T-helper 9 cell (primary cell): ENCODE measurements around the gene ABCA13.
"Not testable (repeated sequence)": the region's sequence is repeated elsewhere in the genome, so short reads cannot be mapped to it uniquely, and the experiment has no call there.

Experiments
- DNase-seq: peaks from one replicate; pipeline ENCODE4 v3.0.0-alpha.2; 2020
- total RNA-seq, 2 donors: gene quantifications; one replicate each; lab custom pipeline; 2026; lab: John Stamatoyannopoulos, UW

The ABCA13 gene, protein sequence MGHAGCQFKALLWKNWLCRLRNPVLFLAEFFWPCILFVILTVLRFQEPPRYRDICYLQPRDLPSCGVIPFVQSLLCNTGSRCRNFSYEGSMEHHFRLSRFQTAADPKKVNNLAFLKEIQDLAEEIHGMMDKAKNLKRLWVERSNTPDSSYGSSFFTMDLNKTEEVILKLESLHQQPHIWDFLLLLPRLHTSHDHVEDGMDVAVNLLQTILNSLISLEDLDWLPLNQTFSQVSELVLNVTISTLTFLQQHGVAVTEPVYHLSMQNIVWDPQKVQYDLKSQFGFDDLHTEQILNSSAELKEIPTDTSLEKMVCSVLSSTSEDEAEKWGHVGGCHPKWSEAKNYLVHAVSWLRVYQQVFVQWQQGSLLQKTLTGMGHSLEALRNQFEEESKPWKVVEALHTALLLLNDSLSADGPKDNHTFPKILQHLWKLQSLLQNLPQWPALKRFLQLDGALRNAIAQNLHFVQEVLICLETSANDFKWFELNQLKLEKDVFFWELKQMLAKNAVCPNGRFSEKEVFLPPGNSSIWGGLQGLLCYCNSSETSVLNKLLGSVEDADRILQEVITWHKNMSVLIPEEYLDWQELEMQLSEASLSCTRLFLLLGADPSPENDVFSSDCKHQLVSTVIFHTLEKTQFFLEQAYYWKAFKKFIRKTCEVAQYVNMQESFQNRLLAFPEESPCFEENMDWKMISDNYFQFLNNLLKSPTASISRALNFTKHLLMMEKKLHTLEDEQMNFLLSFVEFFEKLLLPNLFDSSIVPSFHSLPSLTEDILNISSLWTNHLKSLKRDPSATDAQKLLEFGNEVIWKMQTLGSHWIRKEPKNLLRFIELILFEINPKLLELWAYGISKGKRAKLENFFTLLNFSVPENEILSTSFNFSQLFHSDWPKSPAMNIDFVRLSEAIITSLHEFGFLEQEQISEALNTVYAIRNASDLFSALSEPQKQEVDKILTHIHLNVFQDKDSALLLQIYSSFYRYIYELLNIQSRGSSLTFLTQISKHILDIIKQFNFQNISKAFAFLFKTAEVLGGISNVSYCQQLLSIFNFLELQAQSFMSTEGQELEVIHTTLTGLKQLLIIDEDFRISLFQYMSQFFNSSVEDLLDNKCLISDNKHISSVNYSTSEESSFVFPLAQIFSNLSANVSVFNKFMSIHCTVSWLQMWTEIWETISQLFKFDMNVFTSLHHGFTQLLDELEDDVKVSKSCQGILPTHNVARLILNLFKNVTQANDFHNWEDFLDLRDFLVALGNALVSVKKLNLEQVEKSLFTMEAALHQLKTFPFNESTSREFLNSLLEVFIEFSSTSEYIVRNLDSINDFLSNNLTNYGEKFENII (N-terminal part only)
- 0 to 0.07 reads per million in 2 donors for total RNA-seq

DNA sequence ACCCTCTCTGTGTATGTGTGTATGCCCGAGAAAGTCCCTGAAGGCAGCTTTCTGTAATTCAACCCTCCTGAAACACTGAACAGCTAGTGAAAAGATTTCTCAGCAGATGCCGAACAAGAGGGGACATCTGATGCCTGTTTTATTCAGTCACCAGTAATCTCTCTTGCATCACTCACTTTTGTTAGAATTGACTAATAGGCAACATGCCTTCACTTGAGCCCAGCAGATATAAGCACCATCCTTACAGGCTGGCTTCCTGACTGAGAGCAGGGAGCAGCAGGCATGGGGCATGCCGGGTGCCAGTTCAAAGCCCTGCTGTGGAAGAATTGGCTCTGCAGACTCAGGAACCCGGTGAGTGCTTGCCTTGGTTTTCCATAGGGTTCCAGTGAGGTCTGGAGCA, at the start of gene ABCA13:
ABCA13 (plus strand) TSS at position 257 of the 400 bp plus-strand sequence; CDS start at position 283, 26 bp downstream.
- no peak for DNase-seq

DNA sequence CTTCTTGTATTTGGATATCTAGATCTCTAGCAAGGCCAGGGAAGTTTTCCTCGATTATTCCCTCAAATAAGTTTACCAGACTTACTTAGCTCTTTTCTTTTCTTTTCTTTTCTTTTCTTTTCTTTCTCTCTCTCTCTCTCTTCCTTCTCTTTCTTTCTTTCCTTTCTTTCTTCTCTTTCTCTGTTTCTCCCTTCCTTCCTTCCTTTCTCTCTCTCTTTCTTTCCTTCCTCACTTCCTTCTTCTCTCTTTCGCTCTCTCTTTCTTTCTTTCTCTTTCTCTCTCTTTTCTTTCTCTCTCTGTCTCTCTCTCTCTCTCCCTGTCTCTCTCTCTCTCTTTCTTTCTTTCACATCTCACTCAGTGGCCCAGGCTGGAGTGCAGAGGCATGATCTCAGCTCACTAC, 45.2 kb upstream of the ABCA13 start:
- no peak for DNase-seq

DNA sequence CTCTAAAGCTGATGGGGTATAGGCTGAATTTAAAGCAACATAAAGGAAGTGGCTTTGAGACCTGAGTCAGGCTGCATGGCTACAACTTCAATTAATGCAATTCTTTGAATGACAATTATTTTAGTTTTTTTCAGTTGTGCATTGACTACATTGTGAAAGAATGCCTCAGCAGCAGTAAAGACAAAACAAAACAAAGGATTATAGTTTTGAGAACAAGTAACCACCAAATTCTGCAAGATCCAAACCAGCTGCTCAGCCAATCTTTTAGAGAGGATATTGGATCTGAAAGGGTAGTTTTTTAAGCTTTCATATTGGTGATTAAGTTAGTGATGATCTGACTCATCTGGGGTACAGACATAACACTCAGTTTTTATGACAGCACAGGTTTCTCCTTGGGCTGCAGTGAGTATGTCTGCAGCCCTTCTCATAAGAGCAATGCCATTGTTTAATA, 40.6 kb upstream of the ABCA13 start:
- no peak for DNase-seq

DNA sequence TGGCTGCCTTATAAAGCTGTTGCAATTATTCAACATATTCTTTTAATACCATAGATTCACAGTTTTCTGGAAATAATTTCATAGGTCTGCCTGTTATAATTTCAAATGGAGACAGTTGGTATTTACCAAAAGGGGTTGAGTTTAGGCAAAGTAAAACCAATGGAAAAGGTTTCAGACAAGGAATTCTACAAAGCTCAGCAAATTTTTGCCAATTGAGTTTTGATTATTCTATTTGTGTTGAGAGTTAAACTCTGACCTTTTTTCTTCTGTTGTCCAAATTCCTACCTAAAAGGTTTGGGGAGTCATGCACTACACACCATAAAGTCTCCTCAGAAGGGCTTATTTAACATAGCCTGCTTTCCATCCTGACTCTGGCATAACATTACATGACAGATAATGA, 38.5 kb upstream of the ABCA13 start:
- no peak for DNase-seq

DNA sequence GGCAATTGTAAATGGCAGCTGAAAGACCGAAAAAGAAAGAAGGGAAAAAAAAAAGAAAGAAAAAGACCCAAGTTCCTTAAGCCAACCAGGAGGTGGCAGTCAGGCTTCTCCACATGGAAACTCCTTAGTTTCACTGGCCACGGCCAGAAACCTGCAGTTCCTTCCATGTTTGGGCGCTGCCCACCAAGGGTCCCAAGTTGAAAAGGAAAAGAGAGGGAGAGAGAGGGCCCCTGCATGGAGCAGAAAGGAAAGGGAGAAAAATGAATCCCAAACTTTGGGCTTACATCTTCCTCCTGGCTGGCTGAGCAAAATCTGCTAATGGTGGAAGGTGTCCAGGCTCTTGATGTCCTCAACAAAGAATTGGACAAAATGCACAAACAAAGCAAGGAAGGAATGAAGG, 31.8 kb upstream of the ABCA13 start:
- no peak for DNase-seq

DNA sequence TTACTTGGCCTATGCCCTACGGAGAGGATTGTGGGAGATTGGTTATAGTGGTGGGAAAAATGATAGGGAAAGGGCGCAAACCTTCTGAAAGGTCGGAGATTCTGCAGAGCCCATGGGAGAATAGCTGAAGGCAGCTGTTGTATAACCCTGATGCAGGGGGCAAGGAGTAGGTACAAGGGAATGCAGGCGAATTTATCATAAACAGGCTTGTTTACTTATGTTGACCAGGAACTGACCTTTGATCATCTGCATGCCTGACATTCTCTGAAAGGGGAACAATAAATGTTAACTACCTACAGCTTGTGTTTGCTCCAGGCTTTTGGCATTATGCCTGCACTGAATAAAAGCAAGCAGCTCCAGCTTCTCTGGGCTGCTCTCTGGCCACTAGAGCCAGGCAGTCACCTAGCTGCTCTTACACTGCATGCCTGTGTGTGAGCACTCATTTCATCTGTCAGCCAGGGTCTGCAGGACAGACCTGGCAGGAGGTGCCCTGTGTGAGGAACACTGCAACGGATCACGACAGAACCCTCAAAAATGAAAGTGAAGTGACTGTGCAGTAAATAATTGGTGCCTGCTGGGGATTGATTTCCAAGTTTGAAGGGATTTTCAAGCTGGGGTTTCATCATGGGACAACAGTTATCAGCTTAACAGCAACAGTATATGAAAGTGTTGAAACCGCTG, 31.1 kb upstream of the ABCA13 start:
- DNase-seq, result no peak

DNA sequence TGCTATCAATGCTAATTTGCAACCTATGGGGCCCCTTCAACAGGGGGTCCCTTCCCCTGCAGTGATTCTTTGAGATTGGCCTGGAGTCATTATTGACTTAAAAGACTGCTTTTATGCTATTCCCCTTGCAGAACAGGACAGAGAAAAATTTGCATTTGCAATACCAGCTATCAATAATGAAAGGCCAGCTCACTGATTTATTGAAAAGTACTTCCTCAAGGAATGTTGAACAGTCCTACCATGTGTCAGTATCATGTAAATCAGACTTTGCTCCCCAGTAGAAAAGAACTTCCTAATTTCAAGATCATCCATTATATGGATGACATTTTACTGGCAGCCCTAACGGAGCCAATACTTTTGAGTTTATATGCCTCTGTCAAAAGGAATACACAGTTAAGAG, 29.7 kb upstream of the ABCA13 start:
- no peak for DNase-seq

DNA sequence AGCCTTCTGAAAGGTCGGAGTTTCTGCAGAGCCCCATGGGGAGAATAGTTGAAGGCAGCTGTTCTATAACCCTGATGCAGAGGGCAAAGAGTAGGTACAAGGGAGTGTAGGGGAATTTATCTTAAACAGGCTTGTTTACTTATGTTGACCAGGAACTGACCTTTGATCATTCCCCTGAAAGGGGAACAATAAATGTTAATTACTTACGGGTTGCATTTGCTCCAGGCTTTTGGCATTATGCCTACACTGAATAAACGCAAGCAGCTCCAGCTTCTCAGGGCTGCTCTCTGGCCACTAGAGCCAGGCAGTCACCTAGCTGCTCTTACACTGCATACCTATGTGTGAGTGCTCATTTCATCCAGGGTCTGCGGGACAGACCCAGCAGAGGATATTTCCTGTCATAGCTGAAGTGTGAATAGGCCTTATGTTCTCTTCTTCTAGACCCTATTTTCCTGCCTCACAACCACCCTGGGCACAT, 26.9 kb upstream of the ABCA13 start:
- DNase-seq, result no peak

DNA sequence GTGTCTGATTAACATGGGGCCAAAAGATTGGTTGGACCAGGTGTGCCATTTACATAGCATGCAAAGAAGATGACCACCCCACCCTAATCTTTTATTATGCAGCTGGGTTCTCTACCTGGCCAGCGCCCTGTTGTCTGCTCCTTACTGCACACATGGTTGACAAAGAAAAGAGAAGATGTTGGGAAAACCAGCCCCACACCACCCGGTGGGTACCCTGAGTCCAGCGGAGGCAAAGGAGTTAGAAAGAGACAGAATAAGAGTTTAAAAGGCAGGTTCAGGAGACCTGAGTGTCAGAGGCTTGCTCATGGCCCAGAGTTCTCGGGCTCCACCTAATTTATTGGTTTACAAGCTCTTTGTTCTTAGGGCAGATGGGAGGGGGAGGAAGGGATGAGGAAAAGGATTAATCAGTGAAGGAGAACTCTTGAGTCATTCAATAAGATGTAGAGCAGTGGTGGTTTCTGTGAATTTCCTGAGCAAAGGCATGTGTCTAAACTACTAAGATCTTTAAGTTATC, 24.1 kb upstream of the ABCA13 start:
- DNase-seq, result no peak

DNA sequence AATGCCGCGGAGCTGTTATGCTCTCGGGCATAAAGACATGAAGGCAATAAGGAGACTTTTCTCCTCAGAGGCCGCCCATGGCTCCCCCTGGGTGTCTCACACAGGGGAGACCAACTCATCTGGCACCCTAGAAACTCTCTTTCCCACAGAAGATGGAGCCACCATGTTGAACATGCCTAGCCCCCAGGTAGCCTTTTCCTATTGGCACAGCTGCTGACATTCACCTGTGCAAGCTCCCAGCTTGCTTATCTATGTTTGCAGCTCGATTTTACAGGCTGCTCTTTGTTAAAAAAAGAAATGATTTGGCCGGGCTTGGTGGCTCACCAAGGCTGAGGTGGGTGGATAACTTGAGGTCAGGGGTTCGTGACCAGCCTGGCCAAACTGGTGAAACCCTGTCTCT, 23.6 kb upstream of the ABCA13 start:
- DNase-seq, result not testable (repeated sequence)

DNA sequence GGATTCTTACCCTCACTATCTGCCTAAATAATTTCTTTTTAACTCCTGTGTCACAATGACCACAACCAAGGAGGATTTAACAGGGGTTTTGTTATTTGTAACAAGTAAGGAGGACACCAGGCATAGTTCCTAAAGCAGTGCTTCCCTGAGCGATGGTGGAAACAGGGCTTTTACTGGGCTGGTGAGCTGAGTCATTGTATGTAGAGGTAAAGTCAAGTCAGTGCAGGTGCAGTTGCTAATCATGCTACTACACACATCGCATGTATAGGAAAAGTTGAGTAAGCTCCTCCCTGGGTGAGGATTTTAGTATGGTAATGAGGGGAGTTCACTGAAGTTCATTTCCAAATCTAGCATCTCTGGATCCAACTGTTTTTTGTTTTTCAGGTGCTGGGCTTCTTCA, 22.9 kb upstream of the ABCA13 start:
- no peak for DNase-seq

DNA sequence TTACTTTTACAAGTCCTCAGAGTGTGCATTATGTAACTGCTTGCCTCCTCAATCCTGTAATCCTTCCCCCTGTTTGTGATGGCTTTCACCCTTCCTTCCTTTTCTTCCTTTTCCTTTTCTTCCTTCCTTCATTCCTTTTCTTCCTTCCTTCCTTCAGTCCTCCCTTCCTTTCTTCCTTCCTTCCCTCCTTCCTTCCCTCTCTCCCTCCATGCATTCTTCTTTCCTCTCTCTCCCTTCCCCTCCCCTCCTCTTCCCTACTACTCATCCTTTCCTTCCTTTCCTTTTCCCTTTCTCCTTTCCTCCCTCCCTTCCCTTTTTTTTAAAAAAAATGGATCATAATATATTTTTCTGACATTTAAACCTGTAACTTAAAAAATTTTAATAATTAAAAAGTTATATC, 22.2 kb upstream of the ABCA13 start:
- no peak for DNase-seq

DNA sequence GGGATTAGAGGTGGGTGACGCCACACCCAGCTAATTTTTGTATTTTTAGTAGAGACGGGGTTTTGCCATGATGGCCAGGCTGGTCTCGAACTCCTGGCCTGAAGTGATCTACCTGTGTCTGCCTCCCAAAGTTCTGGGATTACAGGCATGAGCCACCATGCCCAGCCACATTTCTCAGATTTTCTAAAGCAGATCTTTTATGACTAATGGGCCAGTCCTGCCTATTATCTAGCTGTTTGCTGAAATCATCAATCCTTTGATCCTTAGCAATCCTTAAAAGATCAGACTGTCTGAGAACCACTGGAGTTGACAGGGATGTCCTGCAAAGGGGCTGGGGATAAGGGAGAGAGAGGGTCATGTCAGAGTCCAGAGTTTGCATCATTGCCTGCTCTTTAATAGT, 21.2 kb upstream of the ABCA13 start:
- DNase-seq, result no peak

DNA sequence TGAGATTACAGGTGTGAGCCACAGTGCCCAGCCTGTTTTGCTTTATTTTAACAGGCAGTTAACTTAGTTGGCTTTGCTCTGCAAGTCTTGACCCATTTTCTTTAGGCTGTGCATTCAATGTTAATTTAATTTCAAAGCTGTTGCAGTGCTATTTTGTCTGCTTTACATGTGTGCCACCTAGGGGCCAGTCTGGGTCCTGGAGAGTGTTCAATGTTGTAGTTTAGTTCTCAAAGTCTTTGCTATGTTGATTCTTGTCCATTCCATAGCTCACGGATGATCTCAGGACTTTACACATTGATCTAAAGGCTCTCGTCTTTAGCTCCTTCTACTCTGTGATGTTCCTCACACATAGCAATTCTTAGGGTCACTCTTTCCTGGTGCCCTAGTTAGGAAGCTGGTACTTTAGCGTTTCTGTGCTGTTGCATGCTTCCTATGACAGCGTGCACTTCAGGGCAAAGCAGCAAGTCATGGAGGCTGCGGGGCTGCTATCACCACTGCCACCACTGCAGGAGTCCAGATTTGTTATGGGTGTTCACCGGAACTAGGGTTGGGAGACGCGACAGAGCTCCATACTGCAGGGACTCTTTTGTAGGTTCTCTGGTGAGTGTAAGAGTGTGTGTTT, 16.4 kb upstream of the ABCA13 start:
- peak; percentile 27 for DNase-seq

DNA sequence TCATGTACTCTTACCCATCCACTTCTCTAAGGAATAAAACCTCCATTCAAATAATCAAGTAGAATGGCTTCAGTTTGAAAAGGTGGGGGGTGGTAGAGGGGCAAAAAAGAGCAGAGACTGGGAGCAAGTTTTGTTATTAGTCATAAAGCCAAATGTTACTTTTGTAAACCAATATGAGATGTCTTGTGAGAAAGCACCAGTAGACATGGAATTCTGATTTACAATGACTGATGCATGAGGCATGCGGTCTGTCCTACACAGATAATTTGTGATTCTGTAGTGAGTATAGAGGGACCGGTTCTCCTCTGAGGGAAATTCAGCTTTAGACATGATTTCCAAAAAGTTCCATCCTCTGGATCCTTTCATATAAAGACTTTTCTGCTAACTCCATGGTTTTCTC, 12.9 kb upstream of the ABCA13 start:
- DNase-seq, result no peak

DNA sequence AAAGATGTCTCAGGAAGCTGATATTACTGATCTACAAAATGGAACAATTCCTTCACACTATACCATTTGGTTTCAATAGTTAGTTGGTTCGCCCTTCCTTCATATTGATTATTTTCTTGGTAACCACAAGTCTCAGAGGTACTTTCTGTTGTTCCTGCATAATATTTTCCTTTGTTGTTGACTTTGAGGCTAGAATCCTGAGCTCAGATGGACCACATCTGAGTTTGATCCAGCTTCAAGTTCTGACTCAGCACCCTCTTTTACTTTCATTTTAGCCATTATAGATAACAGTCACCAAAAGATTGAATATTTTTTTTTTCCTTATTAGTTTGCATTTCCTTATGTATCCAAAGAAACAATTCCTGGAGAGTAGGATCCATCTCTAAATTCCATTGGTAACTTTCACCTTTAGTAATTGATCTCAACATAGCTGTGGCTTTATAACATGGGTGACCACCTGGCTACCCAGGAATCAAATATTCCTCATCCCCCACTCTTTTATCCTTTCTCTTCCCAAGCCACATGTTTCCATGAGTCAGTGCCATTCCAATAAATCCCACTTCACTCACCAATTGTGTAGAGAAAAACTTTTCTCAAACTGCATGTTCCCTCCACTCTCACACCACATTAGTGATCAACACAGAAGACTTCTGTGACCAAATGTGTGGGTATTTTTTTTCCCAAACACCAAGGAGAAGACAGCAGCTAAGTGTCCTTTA, 9.7 kb upstream of the ABCA13 start:
- no peak for DNase-seq

DNA sequence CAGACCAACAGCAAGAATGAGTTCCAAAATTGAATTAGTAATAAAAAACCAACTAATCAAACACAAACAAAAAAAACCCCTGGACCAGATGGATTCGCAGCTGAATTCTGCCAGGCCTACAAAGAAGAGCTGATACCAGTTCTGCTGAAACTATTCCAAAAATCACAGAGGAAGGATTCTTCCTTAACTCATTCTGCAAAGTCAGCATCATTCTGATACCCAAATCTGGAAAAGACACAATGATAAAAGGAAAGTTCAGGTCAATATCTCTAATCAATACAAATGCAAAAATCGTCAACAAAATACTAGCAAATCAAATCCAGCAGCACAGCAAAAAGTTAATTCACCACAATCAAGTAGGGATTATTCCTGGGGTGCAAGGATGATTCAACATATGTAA, 6.1 kb upstream of the ABCA13 start:
- no peak for DNase-seq

DNA sequence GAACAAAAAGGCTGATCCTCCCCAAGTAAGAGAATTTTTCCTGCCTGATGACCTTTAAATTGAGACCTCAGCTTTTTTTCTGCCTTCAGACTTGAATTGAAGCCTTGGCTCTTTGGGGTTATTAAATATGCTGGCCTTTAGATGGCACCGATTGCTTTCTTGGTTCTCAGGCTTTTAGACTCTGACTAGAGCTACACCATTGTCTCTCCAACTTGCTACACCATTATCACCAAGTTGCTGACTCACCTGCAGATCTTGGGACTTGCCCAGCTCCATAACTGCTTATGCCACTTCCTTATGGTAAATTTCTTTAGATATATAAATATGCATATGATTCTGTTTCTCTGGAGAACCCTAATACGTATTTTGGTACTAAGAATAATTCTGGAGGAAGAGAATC, 3.1 kb upstream of the ABCA13 start:
- DNase-seq, result no peak

DNA sequence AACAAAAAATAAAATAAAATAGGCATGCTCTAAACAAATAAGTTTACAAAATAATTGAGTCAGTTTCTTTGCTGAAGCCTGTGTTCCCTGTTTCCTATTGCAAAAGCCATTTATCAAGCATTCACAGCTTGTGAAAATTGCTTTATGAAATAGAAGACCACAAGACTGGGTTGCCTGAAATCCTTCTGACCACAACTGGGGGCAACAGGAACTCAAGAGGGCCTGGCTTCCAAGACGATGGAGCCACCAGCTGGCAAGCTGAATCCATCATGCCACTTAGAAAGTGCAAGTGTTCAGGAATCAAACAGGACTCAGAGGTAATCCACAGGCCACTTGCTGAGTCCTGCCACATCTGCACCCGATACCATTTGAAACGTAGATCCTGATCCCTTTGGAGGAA, 752 bp upstream of the ABCA13 start:
- DNase-seq, result no peak

DNA sequence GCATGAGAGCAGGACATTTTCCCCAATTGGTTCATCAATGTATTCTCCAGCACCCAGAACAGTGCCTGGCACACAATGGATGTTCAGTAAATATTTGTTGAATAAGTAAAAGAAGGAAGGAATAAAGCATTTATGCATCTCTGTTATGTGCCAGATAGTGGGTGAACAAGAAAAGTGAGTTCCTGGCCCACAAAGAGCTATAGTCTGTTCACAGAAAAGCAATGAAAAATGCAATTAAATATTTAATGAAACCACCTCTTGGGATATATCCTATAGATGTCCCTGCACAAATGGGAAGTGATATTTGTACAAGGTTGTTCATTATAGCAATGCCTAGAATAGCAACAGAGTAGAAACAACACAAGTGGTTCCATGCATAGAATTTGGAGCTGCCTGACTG, 2.1 kb downstream of the ABCA13 start:
- no peak for DNase-seq
